Measurements from ENCODE around the gene PPP6R1.

DNA sequence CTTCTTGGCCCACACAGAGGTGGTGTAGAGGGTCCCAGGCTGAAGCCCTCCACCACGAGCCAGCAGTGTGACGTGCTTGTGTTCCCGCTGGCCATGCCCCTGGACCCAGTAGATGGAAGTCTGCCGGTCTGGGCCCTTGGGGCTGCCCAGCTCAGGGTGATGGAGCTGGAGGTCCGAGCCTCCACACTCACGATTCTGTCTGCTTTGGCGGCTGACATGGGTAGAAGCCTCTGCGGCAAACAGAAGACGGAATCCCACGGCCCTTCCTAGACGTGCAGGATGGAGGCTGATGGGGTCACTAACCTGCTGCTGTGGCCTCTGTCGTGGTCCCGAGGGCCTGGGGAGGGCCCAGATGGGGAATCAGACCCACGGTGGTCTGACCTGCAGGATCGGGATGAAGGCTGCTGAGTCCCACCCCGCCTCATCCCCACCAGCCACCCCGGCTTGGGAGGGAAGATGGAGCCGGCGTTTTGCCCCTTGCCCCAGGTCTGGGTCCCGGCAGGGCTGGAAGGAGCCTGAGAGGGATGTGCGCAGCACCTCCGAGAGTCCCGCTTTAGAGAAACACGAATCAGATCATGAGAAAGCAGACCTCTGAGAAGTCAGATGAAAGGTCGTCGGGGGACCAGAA lies 34.7 kb downstream of the PPP6R1 start:
- TF ChIP-seq POLR2A (IDR thresholded peaks at IDR 0.05) (no peak), POLR2AphosphoS5 (IDR thresholded peaks at IDR 0.05) (no peak), EP300 (IDR thresholded peaks at IDR 0.05) (no peak)
- TF ChIP-seq, protein P1, sequence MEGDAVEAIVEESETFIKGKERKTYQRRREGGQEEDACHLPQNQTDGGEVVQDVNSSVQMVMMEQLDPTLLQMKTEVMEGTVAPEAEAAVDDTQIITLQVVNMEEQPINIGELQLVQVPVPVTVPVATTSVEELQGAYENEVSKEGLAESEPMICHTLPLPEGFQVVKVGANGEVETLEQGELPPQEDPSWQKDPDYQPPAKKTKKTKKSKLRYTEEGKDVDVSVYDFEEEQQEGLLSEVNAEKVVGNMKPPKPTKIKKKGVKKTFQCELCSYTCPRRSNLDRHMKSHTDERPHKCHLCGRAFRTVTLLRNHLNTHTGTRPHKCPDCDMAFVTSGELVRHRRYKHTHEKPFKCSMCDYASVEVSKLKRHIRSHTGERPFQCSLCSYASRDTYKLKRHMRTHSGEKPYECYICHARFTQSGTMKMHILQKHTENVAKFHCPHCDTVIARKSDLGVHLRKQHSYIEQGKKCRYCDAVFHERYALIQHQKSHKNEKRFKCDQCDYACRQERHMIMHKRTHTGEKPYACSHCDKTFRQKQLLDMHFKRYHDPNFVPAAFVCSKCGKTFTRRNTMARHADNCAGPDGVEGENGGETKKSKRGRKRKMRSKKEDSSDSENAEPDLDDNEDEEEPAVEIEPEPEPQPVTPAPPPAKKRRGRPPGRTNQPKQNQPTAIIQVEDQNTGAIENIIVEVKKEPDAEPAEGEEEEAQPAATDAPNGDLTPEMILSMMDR (IDR thresholded peaks at IDR 0.05) = no peak

Data from gastroesophageal sphincter (tissue), 3 donors.